Tibial nerve (tissue), 4 donors: ENCODE data around the gene XRCC4. TPM values are rescaled to one million over a fixed set of nuclear protein-coding genes. Genes with fewer than 3 reads are reported as not detected.
"Not testable (repeated sequence)": the region's sequence is repeated elsewhere in the genome, so short reads cannot be mapped to it uniquely, and the experiment has no call there.

Experiments
- DNase-seq, 2 donors: peaks; one replicate each; pipeline ENCODE4 v3.0.0-alpha.2; 2019; ENCODE audit warnings: low spot score in 2 of 2
- H3K27ac ChIP-seq, 4 donors: fragments of 200-600 bp; sonication (generic) in 3 of 4; one replicate each; pipeline ENCODE4 v1.5.1; 2017 to 2019; ENCODE audit warnings: mild to moderate bottlenecking in 1 of 4
- H3K27me3 ChIP-seq, 2 donors: fragments of 200-600 bp; sonication (generic) in 1 of 2; one replicate each; pipeline versions ENCODE4 v1.5.1 to v1.6.0; 2017 to 2019
- H3K36me3 ChIP-seq, 3 donors: fragments of 200-600 bp; sonication (generic); one replicate each; pipeline ENCODE4 v1.5.1; 2018 to 2019
- H3K4me1 ChIP-seq, 4 donors: fragments of 200-600 bp; sonication (generic) in 3 of 4; one replicate each; pipeline ENCODE4 v1.5.1; 2017 to 2019
- H3K4me3 ChIP-seq, 4 donors: fragments of 200-600 bp; sonication (generic) in 3 of 4; one replicate each; pipeline ENCODE4 v1.5.1; 2017 to 2019; ENCODE audit warnings: mild to moderate bottlenecking in 1 of 4, moderate library complexity in 1 of 4
- H3K9me3 ChIP-seq, 4 donors: fragments of 200-600 bp; sonication (generic) in 3 of 4; one replicate each; pipeline ENCODE4 v1.5.1; 2017 to 2019
- EP300 ChIP-seq, 2 donors: sonication (generic); formaldehyde crosslinking; IDR thresholded peaks; one replicate each; pipeline ENCODE4 v1.6.1; 2017; ENCODE audit warnings: antibody characterized with exemption in 2 of 2, mild to moderate bottlenecking in 1 of 2
- POLR2A ChIP-seq, 2 donors: fragments of 450-650 bp; IDR thresholded peaks; one replicate each; pipeline ENCODE4 v1.6.1; 2017; ENCODE audit warnings: antibody characterized with exemption in 2 of 2, mild to moderate bottlenecking in 2 of 2, moderate library complexity in 2 of 2
- WGBS, 2 donors: methylation state at CpG; one replicate each; pipeline ENCODE4 v1.1.5; 2018; 5-methylcytosine and 5-hydroxymethylcytosine counted together
- total RNA-seq, 4 donors: library from RNA; depleted of rRNA; stranded (reverse); fragments of >200 nt; gene quantifications; one replicate each; pipeline ENCODE4 v1.1.0, GENCODE V29; 2016
- TF ChIP-seq, protein P1 (sequence below), 5 experiments: fragments of 200-600 bp in 3 of 5; fragments of 450-650 bp in 2 of 5; sonication (generic) in 3 of 5; IDR thresholded peaks; one replicate each; pipeline ENCODE4 v1.5.1; 2016 to 2019; ENCODE audit warnings: antibody characterized with exemption in 5 of 5, mild to moderate bottlenecking in 3 of 5, moderate library complexity in 2 of 5

Gene XRCC4
- total RNA-seq, 4 donors from 2014 or later, result 3.1 to 11.7 (median 8.2) TPM

DNA sequence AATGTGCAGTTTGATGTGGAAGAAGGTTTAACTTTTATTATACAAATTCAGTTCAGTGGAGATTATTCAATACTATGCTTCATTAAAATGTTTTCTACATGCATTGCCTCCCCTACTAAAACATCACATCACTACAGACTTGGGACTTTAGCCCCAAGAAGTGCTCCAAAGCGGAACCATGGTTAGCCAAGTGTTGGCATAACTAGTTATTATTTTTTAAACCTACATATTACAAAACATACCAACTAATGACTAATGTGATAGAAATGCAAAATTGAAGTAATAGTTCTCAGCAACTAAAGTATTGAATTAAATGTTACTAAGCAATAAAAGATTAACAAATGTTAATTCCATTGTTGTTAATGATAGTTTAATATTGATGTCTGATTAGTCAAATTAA lies 74.5 kb downstream of the XRCC4 start:
- peaks cover 0 to 15% (median 1%) of the 10 kb centered on the region in 4 donors for H3K4me1 ChIP-seq
- WGBS, 2 donors, result 92 to 98% methylated on average over 1 of the region's 1 CpG
- H3K27ac ChIP-seq, result no peak overlapping the region
- no peak for DNase-seq
- no peak for TF ChIP-seq EP300 (IDR thresholded peaks at IDR 0.05)
- no peak for TF ChIP-seq POLR2A (IDR thresholded peaks at IDR 0.05)
- TF ChIP-seq, protein P1, sequence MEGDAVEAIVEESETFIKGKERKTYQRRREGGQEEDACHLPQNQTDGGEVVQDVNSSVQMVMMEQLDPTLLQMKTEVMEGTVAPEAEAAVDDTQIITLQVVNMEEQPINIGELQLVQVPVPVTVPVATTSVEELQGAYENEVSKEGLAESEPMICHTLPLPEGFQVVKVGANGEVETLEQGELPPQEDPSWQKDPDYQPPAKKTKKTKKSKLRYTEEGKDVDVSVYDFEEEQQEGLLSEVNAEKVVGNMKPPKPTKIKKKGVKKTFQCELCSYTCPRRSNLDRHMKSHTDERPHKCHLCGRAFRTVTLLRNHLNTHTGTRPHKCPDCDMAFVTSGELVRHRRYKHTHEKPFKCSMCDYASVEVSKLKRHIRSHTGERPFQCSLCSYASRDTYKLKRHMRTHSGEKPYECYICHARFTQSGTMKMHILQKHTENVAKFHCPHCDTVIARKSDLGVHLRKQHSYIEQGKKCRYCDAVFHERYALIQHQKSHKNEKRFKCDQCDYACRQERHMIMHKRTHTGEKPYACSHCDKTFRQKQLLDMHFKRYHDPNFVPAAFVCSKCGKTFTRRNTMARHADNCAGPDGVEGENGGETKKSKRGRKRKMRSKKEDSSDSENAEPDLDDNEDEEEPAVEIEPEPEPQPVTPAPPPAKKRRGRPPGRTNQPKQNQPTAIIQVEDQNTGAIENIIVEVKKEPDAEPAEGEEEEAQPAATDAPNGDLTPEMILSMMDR (IDR thresholded peaks at IDR 0.05), result no peak
- no peaks in the 10 kb centered on the region for H3K9me3 ChIP-seq
- H3K27me3 ChIP-seq, result no peaks in the 10 kb centered on the region
- no peak overlapping the region for H3K4me3 ChIP-seq
- no peaks in the 10 kb centered on the region for H3K36me3 ChIP-seq

DNA sequence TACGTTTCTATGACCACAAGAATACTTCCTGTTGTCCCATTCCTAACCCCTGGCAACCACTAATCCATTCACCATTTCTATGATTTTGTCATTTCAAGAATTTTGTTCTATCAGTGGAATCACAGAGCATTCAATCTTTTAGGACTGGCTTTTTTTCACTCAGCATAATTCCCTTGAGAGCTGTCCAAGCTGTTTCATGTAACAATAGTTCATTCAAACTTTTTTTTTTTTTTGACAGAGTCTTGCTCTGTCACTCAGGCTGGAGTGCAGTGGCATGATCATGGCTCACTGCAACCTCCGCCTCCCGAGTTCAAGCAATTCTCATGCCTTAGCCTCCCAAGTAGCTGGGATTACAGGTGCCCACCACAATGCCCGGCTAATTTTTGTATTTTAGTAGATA lies 75.6 kb downstream of the XRCC4 start:
- not testable (repeated sequence) for H3K27me3 ChIP-seq, H3K9me3 ChIP-seq, H3K4me3 ChIP-seq, DNase-seq, H3K36me3 ChIP-seq
- 41% methylated on average over 4 of the region's 4 CpGs for WGBS, 2 donors
- Histone ChIP-seq H3K27ac (peak overlapping the region in 1 of 4 donors; percentile 45), H3K4me1 (peaks cover 0 to 27% (median 5%) of the 10 kb centered on the region in 4 donors)

DNA sequence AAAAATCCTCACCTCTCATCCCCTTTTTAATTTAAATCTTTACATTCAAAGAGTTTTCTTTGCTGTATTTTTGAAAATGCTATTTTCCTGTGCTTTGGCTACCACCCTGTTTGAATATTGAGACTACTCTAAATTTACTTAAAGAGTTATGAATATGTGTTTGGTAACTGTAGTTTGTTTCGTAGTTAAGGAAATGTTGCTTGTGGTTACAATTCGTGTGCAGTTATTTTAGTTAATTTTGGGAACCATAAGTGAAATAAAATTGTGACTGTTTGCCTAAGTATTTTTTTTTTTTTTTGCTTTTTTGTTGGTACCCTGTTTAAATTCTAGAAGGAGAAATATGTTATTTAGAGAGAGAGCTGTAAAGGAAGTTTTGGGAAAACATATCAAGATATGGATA lies 78.7 kb downstream of the XRCC4 start:
- Histone ChIP-seq H3K9me3 (no peaks in the 10 kb centered on the region), H3K4me1 (peaks cover 0 to 22% (median 5%) of the 10 kb centered on the region in 4 donors), H3K36me3 (no peaks in the 10 kb centered on the region), H3K27me3 (no peaks in the 10 kb centered on the region), H3K4me3 (no peak overlapping the region), H3K27ac (no peak overlapping the region)
- 86 to 87% methylated on average over 2 of the region's 2 CpGs for WGBS, 2 donors
- DNase-seq, result no peak
- TF ChIP-seq, protein P1 (IDR thresholded peaks at IDR 0.05), result no peak
- TF ChIP-seq POLR2A (IDR thresholded peaks at IDR 0.05), result no peak
- no peak for TF ChIP-seq EP300 (IDR thresholded peaks at IDR 0.05)

- peak overlapping the region in 2 of 4 donors; percentile 22 to 53 for H3K27ac ChIP-seq
- DNase-seq, result no peak
- H3K4me1 ChIP-seq, result peaks cover 0 to 22% (median 5%) of the 10 kb centered on the region in 4 donors
- 25 to 31% methylated on average over 2 of the region's 2 CpGs for WGBS, 2 donors
- H3K36me3 ChIP-seq, result no peaks in the 10 kb centered on the region
- no peaks in the 10 kb centered on the region for H3K27me3 ChIP-seq
- H3K4me3 ChIP-seq, result no peak overlapping the region
- TF ChIP-seq, protein P1 (IDR thresholded peaks at IDR 0.05), result no peak
- TF ChIP-seq POLR2A (IDR thresholded peaks at IDR 0.05) (no peak), EP300 (IDR thresholded peaks at IDR 0.05) (no peak)
- no peaks in the 10 kb centered on the region for H3K9me3 ChIP-seq
These were observed 79.8 kb downstream of the XRCC4 start for GRCh38 chr5:83157163-83157562.

GRCh38 chr5:83162601-83163000 lies 85.3 kb downstream of the XRCC4 start:
- H3K27ac ChIP-seq, result no peak overlapping the region
- peaks cover 0 to 25% (median 0%) of the 10 kb centered on the region in 4 donors for H3K4me1 ChIP-seq
- no peak overlapping the region for H3K4me3 ChIP-seq
- H3K36me3 ChIP-seq, result no peaks in the 10 kb centered on the region
- no peak for TF ChIP-seq EP300 (IDR thresholded peaks at IDR 0.05)
- TF ChIP-seq, protein P1 (IDR thresholded peaks at IDR 0.05), result no peak
- TF ChIP-seq POLR2A (IDR thresholded peaks at IDR 0.05), result no peak
- no peaks in the 10 kb centered on the region for H3K27me3 ChIP-seq
- 44 to 46% methylated on average over 3 of the region's 3 CpGs for WGBS, 2 donors
- H3K9me3 ChIP-seq, result no peaks in the 10 kb centered on the region
- no peak for DNase-seq

DNA sequence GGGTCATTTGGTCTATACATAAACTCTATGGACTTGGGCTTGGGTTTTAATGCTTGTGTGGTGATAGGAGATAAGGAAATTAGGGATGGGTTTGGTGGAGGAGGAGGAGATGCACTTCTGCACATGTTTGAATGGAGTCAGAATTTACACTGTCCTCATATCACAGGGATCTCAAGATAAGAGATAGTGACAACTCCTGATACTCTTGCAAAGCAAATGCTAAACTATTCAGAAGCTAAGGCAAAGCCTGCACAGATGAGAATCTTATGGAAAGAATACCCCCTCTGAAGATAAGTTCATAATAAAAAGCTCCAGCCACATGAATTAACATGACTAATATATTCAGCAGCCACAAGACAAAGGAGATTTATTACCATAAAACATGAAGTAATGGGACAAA lies 90.2 kb downstream of the XRCC4 start:
- Histone ChIP-seq H3K27me3 (no peaks in the 10 kb centered on the region), H3K4me3 (no peak overlapping the region), H3K9me3 (no peaks in the 10 kb centered on the region), H3K4me1 (peaks cover 0 to 27% (median 6%) of the 10 kb centered on the region in 4 donors), H3K36me3 (no peaks in the 10 kb centered on the region), H3K27ac (no peak overlapping the region)
- TF ChIP-seq, protein P1 (IDR thresholded peaks at IDR 0.05), result no peak
- TF ChIP-seq POLR2A (IDR thresholded peaks at IDR 0.05) (no peak), EP300 (IDR thresholded peaks at IDR 0.05) (no peak)
- DNase-seq, result no peak
